Stimulated activated CD8-positive, alpha-beta memory T cell treated with anti-CD3 and anti-CD28 coated beads, Interleukin-7, amount 100 ng/mL, for 4 hours (primary cell): ENCODE data around the gene VDR.

ENCODE experiments used
- DNase-seq, 2 donors: peaks; one replicate each; pipeline ENCODE4 v3.0.0-alpha.2; 2020; ENCODE audit warnings: low read depth in 2 of 2

Gene VDR

DNA sequence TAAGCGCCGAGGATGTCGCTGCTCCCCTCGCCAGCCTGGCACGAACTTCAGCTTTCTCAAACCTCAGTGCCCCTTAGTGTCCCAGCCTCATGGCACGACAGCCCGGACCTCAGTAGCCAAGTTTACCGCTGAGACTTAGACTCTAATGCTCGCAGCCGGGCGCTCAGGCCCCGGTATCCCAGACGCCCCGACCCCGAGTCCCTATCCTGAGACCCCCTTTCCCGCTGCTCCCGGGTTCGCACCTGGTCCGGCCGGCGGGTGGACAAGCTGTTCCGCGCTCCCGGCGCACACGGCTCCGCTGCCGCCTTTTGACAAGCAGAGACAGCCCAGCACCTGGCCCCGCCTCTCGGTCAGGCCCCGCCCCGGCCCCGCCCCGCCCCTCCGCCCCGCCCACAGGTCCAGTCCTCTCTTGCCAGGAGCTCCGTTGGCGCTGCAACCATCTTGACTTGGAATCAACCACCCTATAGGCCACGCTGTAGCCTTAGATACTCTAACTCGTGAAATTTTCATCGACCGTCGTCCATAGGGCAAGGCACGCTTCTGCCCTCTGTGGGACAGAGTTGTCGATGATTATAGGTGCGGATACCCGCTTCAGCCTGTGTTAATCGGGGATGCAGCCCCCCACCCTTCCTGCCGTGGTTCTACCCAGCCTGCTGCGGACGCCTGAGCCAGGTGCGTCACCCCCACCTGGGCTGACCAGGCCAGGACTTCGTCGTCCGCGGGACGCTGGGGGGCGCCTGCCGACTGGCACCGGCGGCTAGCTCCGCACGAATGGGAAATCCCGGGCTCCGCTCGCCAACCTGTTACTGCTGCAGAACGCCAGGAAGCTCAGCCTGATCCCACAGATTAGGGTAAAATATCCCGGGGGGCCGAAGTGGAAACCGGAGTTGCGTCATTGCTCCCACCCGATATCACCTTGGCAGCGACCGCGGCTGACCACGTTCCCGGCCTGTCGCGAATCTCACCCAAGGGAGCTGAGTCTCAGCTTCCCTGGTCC is at the start of gene VDR:
VDR (minus strand) TSS at position 282 of the 997 bp plus-strand sequence. CDS start 25,881 bp downstream, outside the sequence.
- DNase-seq: peak; percentile 40 to 46

DNA sequence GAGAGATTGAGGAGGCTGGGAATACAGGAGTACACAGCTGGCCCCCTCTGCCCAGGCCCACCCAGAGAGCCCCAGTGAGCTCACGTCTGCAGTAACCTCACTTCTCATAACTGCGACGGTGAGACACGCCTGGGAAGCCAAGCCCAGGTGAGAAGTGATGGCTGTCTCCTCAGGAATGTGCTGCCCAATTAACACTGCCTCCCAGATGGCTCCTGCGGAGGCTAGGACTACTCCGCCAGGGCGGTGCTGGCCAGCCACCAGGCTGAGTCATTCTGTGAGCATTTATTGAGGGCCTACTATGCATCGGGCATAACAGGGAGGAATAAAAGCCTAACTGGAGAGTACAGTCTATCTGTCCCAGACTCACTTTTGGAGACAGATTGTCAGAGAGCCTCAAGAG is 49.3 kb upstream of the VDR start:
- no peak for DNase-seq

DNA sequence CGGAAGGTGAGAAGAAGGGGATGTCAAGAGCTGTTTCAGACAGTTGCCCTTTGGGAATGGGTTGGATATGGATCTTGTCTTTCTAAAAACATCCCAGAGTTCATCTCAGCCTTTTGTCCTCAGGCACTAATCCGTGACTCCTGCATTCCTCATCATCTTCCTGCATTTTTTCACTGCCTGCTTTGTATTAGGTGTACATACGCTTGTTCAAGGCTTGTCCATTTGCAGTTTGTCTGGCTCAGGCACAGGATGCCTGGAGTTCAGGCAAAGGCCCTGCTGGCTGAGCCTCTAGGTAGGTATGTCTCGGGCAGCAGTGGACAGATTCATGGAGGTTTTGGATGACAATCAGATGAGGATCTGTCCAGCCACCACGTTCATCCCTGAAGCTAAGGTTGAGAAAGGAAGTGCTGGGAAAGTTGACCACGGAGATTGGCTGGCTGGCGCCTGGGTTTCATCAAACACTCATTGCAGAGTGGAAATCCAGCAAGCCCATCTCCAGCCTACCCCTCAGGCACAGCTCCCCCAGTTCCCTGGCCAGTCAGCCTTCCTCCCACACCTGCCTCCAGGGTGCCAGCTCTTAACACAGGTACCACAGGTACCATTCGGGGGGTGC is 46.2 kb upstream of the VDR start:
- DNase-seq: no peak

DNA sequence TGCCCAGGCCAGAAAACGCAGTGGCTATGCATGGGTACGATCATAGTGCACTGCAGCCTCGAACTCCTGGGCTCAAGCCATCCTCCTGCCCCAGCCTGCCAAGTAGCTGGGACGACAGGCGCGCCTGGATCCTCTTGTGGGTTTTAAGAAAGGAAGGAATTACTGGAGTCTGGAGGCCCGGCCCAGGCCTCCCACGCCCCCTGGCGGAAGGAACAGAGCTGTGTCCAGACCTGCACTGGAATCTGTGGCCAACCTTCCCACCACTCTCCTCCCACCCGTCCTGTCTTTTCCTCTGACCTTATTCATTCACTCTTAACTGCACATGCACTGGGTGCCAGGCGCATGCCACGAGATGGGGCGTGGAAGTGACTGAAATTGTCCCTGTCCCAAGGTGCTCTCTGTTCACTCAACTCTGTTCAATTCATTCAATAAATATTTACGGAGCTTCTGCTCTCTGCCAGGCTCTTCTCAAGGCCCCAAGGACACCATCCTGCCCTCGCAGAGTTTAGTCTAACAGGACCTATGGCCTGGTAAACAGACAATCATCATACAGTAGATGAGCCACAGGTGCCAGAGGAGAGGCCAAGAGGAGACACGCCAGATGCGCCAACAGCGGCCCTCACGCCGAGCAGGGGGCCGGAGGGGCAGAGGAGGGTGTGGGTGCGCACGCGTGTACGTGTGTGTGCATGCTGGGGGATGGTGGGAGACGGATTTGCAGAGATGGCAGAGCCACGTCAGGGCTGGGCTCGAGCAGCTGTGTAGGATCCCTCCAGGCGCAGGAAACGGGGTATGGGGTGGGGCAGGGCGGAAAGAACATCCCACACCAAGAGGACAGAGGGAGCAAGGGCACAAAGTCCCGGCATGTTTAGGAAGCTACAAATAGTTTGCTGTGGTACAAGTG is 44.9 kb upstream of the VDR start:
- no peak for DNase-seq

DNA sequence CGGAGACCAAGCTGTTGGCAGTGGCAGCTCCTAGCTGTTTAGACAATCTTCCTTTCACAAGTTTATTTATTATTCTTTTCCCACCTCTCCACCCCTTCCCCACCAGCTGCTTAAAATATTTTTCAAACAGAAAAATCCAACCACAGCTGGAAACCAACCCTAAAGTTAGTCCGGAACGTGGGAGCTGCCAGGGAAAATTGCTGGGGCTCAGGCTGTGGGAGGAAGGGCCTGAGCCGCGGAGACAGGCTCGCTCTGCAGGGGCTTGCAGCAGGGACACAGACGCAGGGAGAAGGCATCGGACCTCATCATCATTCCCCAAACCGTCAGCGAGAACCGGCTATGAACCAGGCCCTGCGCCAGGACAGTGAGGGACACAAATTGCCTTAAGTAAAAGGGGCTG is 42.5 kb upstream of the VDR start:
- DNase-seq: no peak

DNA sequence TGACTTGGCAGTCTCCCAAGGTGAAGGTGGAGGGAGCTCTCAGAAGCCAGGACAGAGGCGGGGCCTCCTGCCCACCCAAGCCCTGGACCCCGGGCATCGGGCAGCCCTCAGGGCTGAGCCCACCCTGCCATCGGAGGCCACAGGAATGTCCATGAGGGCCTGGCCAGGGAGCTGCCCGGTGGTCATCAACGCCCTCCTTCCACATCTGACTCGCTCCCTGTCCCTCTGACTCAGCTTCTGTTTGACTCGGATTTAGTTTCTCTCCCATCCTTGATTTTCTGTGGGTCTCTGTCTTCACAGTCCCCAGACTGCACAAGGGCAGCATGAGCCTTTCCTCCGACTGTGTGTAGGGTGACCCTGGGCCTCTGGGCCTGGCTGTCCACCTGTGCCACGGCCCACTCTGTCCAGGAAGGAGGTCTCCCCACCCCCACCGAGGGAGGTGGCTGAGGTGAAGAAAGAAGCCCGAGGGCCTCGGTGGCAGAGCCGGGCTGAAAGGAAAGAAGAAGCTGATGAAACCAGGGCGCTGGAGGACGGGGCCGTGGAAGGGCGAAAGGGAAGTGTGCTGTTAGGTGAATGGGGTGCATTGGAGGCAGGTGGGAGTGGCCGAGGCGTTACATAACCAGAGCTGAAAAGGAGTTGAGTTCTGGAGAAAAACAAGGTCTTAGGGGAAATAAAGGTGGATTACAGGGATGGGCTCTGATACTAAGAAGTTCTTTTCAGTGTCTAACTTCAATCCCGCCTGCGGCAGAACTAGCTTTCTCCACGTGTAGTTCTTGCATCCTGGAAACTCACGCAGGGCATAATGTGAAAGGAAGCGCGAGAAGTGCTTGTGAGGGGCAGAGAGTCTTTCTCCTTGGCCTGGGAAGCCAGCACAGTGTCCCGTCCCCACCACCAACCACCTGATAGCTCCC is 41.9 kb upstream of the VDR start:
- no peak for DNase-seq

DNA sequence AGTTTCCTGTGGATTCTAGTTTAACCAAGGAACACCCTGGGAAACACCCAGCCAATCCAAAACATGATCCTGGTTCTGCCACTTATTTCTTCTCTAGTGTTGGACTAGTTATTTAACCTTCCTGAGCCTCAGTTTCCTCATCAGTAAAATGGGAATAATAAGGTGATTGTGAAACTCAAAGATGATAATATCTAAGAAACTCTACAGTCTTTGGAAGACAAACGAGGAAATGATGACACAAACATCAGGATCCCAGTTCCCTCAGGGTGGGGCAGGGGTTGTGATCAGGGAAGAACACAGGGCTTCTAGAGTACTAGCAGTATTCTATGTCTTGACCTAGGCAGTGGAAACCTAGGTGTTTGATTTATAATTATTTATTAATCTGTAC is 40.5 kb upstream of the VDR start:
- DNase-seq: no peak

DNA sequence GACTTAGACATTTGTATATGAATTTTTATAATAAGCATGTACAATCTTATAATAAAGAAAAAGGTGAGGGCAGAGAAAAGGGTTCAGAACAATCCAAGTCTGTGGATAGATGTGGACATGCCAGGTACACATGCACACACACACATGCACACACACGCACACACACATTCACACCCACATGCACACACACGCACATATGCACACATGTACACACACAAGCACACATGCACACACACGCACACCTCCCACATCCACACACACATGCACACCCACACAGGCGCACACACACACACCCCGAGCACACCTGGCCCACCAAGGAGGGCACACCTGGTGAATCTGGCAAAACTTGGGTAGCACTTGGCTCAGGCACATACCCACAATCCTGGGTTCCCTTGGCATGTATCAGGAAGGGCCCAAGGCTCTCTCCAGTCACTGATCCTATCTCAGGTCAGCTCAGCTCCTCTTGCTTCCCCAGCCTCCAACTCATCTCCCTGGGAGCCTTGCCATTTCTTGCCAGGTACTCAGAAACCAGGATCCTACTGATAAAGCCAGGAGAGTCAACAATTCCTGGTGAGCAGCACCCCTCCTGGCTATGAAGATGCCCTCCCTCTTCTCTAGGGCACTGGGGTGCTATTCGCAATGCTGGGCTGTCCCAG is 40.0 kb upstream of the VDR start:
- no peak for DNase-seq

DNA sequence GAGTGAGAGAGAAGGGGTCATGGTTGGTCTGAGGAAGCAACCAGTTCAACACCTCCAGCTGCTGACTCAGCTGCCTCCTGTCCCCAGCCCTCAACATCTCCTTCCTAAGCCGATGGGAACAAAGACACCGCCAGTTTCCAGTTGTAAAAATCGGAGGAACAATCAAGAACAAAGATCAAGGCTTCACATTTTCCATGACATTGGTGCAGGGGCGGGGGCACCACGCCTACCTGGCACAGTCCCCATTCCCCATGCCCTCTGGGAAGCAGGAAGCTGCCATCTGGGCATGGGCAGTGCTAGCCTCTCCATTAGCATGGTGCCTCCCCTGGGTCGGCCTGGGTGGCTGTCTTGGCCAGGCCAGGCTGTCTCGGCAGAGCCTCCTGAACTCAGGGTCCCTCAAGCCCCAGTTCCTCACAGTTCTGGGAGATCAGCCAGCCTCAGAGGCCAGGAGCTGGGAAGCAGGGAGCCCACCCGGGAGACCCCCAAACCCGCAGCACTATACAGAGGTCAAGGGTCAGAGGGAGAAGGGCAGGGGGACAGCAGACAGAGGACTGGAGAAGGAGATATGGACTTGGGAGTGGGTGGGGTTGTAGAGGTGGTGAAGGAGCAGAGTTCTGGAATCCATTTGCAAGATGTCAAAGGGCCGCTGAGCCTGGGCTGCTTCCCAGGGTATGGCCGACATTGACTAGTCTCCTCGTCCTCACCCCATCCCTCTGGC is 39.0 kb upstream of the VDR start:
- DNase-seq: no peak

DNA sequence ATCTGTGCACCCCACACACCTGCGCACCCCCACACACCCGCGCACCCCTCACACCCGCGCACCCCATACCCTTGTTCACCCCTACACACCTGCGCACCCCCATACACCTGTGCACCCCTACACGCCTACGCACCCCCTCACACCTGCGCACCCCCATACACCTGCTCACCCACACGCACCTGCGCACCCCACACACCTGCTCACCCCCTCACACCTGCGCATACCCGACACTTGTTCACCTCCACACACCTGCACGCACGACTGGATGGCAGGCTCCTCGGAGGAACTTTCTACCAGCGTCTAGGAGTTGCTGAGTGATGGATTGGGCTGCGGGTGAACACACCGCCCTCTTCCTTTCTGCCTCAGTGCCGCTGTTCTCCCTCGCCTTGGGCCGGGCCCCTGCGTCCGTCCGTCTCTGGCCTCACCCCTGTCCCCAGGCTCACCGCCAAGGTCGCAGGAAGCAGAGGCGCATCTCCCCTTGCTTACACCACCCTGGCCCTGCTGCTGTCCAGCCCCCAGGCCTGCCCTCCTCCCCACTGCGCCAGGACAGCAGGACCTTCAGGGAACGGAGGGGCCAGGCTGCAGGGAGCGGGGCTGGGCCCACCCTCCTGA is 37.9 kb upstream of the VDR start:
- DNase-seq: no peak

DNA sequence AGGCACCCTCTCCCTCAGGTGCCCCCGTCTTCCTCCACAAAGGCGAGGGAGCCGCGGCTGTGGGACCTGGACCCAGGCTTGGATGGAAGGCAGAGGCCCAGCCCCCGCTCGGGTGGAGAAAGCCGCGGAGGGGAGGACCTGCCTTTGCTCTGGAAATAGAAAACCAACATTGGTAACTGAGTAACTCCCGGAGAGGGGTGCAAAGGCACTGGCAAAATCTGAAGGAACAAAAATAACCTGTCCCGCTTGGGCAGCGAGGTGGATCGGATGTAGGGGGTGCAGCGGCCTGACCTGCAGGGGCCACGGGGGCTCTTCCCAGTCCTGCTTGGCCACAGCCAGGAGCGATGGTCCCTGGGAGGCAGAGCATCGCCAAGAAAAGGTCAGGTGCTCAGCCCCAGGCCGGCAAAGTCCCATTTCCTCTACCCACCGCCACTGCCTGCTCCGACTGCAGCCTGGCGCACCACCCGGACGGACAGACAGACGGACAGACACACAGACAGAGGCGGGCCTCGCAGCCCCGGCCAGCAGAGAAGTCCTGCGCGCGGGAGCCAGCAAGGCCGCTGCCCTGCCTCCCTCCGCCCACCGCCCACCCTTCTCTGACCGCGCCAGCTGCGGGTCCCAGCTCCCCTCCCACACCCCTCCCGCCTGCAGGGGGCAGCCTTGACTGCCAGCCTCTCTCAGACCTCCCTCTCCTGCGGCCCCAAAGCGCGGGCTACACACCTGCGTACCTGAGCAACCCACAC is 37.2 kb upstream of the VDR start:
- peak; percentile 11 to 20 for DNase-seq

DNA sequence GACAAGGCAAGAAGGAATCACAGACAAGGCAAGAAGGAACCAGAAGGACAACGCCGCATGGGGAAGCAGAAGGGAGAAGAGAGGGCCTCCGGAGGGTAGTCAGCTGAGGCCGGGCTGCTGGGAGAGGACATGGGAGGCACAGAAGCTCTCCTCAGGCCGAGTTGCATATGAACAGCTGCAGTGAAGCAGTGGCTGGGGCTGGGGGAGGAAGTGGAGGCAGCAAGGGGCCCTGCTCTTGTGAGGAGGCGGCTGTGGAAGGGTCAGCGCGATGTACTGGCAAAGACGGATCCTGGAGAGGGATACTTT is 36.6 kb upstream of the VDR start:
- DNase-seq: no peak

DNA sequence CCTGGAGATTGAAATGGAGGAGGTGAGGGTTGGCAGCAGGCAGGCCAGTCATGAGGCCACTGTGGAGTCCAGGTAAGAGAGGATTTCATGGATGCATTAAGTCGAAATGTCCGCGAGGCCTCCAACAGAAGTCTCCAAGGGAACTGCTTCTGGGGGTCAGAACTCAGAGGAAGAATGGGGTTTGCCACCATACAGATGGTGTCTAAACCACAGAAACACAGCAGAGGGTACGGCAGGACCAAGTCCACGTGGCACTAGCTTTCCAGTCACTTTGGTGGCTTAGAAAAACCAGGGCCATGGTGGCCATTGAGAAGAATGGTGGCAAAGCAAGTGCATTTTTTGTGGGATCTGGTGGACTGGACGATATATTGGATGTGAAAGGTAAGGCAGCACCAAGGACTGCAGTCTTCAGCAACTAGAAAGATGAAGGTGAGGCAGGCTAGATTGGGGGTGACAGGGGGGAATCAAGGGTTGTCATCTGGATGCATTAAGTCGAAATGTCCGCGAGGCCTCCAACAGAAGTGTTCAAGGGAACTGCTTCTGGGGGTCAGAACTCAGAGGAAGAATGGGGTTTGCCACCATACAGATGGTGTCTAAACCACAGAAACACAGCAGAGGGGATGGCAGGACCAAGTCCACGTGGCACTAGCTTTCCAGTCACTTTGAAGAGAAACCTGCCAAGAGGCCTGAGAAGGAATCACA is 36.1 kb upstream of the VDR start:
- no peak for DNase-seq

DNA sequence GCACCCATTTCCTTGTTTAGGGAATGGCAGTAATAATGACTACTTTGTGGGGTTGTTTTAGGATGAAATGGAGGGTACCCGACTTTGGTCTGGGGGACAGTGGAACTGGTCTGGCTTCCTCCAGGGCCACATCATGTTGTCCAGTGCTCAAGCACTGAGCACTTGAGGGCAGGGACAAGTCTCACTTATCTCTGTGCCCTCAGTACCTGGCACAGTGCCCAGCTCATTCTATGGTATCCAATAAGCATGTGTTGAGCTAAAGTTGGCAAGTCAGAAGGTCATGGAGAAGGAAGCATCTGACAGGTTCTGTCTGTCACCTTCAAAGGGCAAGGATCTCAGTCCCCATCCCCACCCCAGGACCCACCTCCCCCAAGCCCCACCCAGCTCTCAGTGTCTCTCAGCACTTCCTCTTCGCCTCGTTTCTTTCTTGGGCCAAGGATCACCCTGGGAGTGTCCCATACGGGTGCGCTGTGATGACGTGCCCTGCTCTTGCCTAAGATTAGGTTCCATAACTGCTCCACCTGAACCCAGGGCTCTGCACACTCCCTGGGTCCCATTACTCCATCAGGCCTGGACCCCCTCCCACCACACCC is 34.3 kb upstream of the VDR start:
- no peak for DNase-seq

DNA sequence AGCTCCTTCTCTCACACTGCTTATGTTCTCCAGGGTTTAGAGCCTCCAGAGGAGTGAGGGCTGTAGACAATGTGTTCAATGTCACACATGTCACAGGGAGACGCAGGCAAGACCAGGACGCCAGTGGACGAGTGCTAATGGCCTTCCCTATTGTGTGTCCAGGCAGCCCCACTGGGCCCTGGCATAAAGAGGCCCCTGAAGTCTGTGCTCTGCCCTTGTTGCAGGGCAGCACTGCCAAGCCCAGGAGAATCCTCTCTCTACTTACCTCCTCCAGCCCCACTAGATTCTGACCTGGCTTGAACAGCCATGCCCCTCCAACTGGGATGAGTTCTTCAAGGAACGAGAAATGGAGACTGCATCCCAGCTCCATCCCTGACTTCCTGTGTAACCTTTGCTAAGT is 33.8 kb upstream of the VDR start:
- DNase-seq: no peak

DNA sequence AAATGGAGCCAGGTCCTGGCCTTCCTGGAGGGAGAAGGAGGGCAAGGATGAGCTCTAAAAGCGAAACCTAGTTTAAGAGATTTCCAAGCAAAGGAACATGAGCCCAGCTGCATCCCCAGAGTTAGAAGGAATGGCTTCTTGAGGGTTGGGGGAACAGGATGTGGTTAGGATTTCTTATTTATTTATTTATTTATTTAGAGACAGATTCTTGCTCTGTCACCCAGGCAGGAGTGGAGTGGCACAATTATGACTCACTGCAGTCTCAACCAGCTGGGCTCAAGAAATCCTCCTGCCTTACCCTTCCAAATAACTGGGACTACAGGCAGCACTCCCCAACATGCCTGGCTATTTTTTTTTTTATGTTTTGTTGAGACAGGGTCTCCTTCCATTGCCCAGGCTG is 33.3 kb upstream of the VDR start:
- no peak for DNase-seq

DNA sequence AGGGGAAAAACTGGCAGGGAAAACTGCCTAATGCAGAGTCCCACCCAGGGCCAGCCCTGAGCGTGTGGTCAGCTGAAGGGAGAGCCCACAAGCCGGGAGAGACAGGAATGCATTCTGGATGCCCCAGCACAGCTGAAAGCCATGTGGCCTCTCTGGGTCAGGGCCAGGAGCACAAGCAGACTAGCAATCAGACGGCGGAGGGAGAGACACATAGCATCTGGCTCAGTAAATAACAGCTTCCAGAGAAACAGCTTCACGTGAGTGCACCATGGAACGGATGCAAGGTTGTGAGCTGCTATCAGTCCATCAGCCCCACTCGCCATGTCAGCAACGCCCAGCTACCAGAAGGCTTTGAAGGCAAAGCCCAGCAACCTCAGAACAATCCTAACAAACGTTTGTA is 30.4 kb upstream of the VDR start:
- no peak for DNase-seq

DNA sequence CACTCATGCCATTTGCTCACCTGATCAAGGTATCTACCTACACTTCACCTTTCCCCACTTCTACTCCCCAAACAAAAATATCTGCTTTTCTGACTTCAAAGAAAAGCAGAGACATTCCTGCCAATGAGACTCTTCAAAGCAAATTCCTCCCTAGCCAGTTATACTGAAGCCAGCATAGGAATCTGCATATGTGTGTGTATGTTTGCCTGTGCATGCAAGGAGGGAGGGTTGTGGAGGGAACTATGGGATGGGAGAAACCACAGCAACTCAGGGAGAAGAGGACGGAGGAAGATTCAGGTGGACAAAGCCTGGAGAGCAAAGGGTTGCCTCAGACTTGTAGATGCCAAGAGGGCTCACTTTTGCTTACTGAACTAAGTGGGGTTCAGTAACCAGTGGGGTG is 26.4 kb upstream of the VDR start:
- DNase-seq: no peak
